Pancreas (tissue), 10 donors: ENCODE results near the gene TNFRSF8. TPM values are rescaled to one million over a fixed set of nuclear protein-coding genes. Genes with fewer than 3 reads are reported as not detected.

Experiments
- ATAC-seq, 4 donors: fragments of 200-7000 bp; cut with Tn5 transposase; one replicate each; pipeline versions ENCODE4 v1.8.0 to v1.9.1; 2020; ENCODE audit warnings: mild to moderate bottlenecking in 4 of 4, moderate library complexity in 4 of 4
- DNase-seq, 6 donors: peaks; one replicate each; pipeline ENCODE4 v3.0.0-alpha.2; 2020
- FAIRE-seq: peaks from 2 replicates; lab custom pipeline; 2012; peaks lifted over from hg19 to GRCh38; lab: Jason Lieb, UNC
- H3K27ac ChIP-seq, 4 donors: fragments of 200-600 bp; sonication (generic); 1 replicate in 3 of 4; 2 replicates in 1 of 4; pipeline versions ENCODE4 v1.5.0 to v1.8.0; 2020
- H3K27me3 ChIP-seq, 4 donors: fragments of 200-600 bp; one replicate each; pipeline ENCODE4 v1.8.0; 2021
- H3K36me3 ChIP-seq, 3 donors: fragments of 200-600 bp; sonication (generic) in 1 of 3; one replicate each; pipeline versions ENCODE4 v1.5.0 to v1.8.0; 2020 to 2021
- H3K4me1 ChIP-seq, 3 donors: fragments of 200-600 bp; one replicate each; pipeline ENCODE4 v1.8.0; 2021
- H3K4me3 ChIP-seq, 4 donors: fragments of 200-600 bp; sonication (generic) in 2 of 4; one replicate each; pipeline versions ENCODE4 v1.5.0 to v1.8.0; 2020 to 2021
- H3K9me3 ChIP-seq, 4 donors: fragments of 200-600 bp; one replicate each; pipeline ENCODE4 v1.8.0; 2021
- CTCF ChIP-seq, 4 donors: fragments of 200-600 bp; sonication (generic) in 3 of 4; IDR thresholded peaks; one replicate each; pipeline versions ENCODE4 v1.5.0 to v1.8.0; 2021; ENCODE audit warnings: antibody characterized with exemption in 4 of 4
- WGBS, 2 donors: extraction: QIAGEN DNeasy Blood & Tissue Kit; methylation state at CpG; one replicate each; pipeline ENCODE4 v1.1.7; 2013; 5-methylcytosine and 5-hydroxymethylcytosine counted together
- intact Hi-C, 3 donors: fragments of 100-400 bp; cut with DNase I; formaldehyde crosslinking; loops; one replicate each; pipeline versions ENCODE4 v1.11.1 to v1.14.2; 2022
- polyA plus RNA-seq, 2 donors: library from polyadenylated mRNA; stranded (reverse); fragments of 200-250 nt; gene quantifications; one replicate each; pipeline ENCODE4 v1.2.3, GENCODE V29; 2013
- total RNA-seq, 6 donors: library from RNA; stranded (reverse); fragmentation: NEBNext Ultra II Directional in 4 of 6; extraction: Animal tissue kit (Norgen Biotek cat#: 25700) in 4 of 6; gene quantifications; one replicate each; pipeline versions ENCODE4 v1.2.1 to v1.2.4, GENCODE V29; 2021 to 2023
- donor health status: healthy with polysubstance abuse.
- donor health status: DM: no; HTN: no; CAD: no; lungs with moderate emphysema.
- donor health status: DM: no; HTN: no; CAD: no.
- donor health status: control.
- donor health status: control.
- donor health status: Bipolar disorder and iron deficiency.
- donor health status: DM: yes; HTN: yes; CAD: no.
- donor health status: DM: no; HTN: no; CAD: no.
- donor health status: DM: no; HTN: no; CAD: no.
- donor health status: DM: yes; HTN: yes; CAD: no.

Gene TNFRSF8
- total and polyA plus RNA-seq, 8 donors: 0.08 to 0.72 (median 0.25) TPM; not detected in 1

- DNase-seq (no peak), FAIRE-seq (no peak), ATAC-seq (no peak)
- Histone ChIP-seq H3K27me3 (no peaks in the 10 kb centered on the region), H3K36me3 (no peaks in the 10 kb centered on the region), H3K27ac (no peak overlapping the region), H3K4me3 (no peak overlapping the region), H3K4me1 (no peaks in the 10 kb centered on the region), H3K9me3 (no peaks in the 10 kb centered on the region)
- no peak for TF ChIP-seq CTCF (IDR thresholded peaks at IDR 0.05)
- 87 to 91% methylated on average over 8 of the region's 8 CpGs for WGBS, 2 donors
- intact Hi-C loops: no loop called here
Observed at GRCh38 chr1:12028248-12028647, 34.9 kb upstream of the TNFRSF8 start.

GRCh38 chr1:12028957-12029511, 34.1 kb upstream of the TNFRSF8 start:
- Histone ChIP-seq H3K4me1 (no peaks in the 10 kb centered on the region), H3K27ac (no peak overlapping the region), H3K36me3 (no peaks in the 10 kb centered on the region), H3K27me3 (no peaks in the 10 kb centered on the region), H3K4me3 (no peak overlapping the region), H3K9me3 (no peaks in the 10 kb centered on the region)
- ATAC-seq (no peak), FAIRE-seq (no peak), DNase-seq (no peak)
- intact Hi-C loops: no loop called here
- 94% methylated on average over 19 of the region's 19 CpGs for WGBS, 2 donors
- no peak for TF ChIP-seq CTCF (IDR thresholded peaks at IDR 0.05)

- Histone ChIP-seq H3K27me3 (no peaks in the 10 kb centered on the region), H3K4me1 (no peaks in the 10 kb centered on the region), H3K4me3 (no peak overlapping the region), H3K27ac (no peak overlapping the region), H3K36me3 (no peaks in the 10 kb centered on the region), H3K9me3 (no peaks in the 10 kb centered on the region)
- intact Hi-C loops: no loop called here
- TF ChIP-seq CTCF (IDR thresholded peaks at IDR 0.05): no peak
- ATAC-seq: no peak
- 93 to 94% methylated on average over 28 to 32 of the region's 32 CpGs for WGBS, 2 donors
- no peak for DNase-seq
- FAIRE-seq: no peak
Observed at GRCh38 chr1:12029720-12030339, 33.3 kb upstream of the TNFRSF8 start.

GRCh38 chr1:12031039-12031980, 31.8 kb upstream of the TNFRSF8 start:
- no peaks in the 10 kb centered on the region for H3K27me3 ChIP-seq

More at GRCh38 chr1:12031039-12031980, 31.8 kb upstream of the TNFRSF8 start:
- Histone ChIP-seq H3K27ac (no peak overlapping the region), H3K9me3 (no peaks in the 10 kb centered on the region), H3K4me1 (no peaks in the 10 kb centered on the region), H3K36me3 (no peaks in the 10 kb centered on the region), H3K4me3 (no peak overlapping the region)
- WGBS, 2 donors: 80 to 87% methylated on average over 19 to 20 of the region's 20 CpGs
- no peak for FAIRE-seq
- peak in 3 of 4 donors; percentile 57 to 68 (median 64) for ATAC-seq
- DNase-seq: peak in 1 of 6 donors; percentile 29
- intact Hi-C loops: no loop called here
- no peak for TF ChIP-seq CTCF (IDR thresholded peaks at IDR 0.05)
